ENCODE measurements around the gene PIK3R5. TPM values are rescaled to one million over a fixed set of nuclear protein-coding genes. Genes with fewer than 3 reads are reported as not detected.

PIK3R5 gene
- total RNA-seq, 4 donors from 2014 or later, result 3.6 to 12.0 (median 8.2) TPM

DNA sequence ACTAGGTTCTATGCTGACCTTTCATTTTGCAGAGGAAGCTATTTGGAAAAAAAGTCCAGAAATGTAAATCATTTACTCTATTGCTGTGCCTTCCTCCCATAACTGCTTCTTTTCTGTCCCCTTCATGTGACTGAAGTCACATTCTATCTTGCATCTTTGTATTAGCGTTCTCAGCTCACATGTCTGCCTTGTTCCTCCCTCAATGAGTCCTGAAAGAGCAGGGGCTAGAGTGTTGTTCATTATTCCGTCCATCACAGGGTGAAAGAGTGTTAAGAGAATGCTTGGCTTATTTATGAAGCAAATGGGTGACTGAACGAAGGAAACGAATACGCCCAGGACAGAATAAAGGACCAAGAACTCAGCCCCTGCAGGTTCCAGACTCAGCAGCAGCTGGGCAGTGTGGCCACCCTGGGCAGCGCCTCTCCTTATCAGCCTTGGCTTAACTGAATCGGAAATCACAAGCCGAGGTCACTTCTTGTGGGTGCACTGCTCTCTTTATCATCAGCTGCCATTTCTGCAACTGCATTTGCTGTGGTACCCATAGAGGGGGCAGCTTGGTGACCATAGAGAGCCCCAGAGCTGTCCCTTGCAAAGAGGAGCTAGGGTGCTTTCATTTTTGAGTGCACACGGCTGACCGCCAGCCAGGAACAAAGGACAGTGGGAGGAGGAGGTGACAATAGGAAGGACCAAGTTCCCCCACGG, 96.2 kb downstream of the PIK3R5 start:
- DNase-seq (ENCODE audit: low spot score in 2 of 2), result peak in 1 of 2 donors; percentile 68
- TF ChIP-seq POLR2A (IDR thresholded peaks at IDR 0.05), result no peak
- TF ChIP-seq CTCF (IDR thresholded peaks at IDR 0.05), result no peak
- 78 to 83% methylated on average over 11 of the region's 11 CpGs for WGBS, 2 donors
- no peak overlapping the region for H3K4me3 ChIP-seq (ENCODE audit: low read depth, poor library complexity, severe bottlenecking)
- intact Hi-C loops (cut with DNase I; ENCODE audit: low total_unique reads), result no loop called here

DNA sequence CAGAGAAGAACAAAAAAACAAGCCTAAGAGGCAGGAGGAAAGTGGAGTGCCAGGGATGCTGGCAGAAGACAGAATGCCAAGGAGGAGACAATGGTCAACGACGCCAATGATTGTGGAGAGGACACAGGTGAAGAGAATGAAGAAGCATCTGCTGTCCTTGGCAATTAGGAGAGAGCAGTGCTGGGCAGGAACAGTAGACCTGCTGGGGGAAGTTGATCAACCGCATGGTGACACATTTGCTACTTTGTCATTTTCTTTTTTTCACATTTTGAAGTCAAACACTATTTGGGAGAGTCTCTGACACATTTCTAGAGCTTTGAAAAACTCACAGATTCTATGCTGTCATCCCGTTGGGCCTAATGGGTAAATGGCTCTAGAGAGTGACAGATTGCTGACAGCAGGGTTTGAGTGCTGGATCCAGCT, 97.0 kb downstream of the PIK3R5 start:
- peak in 1 of 2 donors; percentile 23 for DNase-seq (ENCODE audit: low spot score in 2 of 2)
- 71 to 75% methylated on average over 4 of the region's 4 CpGs for WGBS, 2 donors
- intact Hi-C loops (cut with DNase I; ENCODE audit: low total_unique reads), result no loop called here
- no peak for TF ChIP-seq POLR2A (IDR thresholded peaks at IDR 0.05)
- no peak for TF ChIP-seq CTCF (IDR thresholded peaks at IDR 0.05)
- H3K4me3 ChIP-seq (ENCODE audit: low read depth, poor library complexity, severe bottlenecking), result no peak overlapping the region

GRCh38 chr17:8868092-8868491, 97.4 kb downstream of the PIK3R5 start:
- no peak for DNase-seq (ENCODE audit: low spot score in 2 of 2)
- no peak overlapping the region for H3K4me3 ChIP-seq (ENCODE audit: low read depth, poor library complexity, severe bottlenecking)
- WGBS, 2 donors, result 91 to 100% methylated on average over 1 of the region's 1 CpG
- intact Hi-C loops (cut with DNase I; ENCODE audit: low total_unique reads), result no loop called here
- no peak for TF ChIP-seq CTCF (IDR thresholded peaks at IDR 0.05)
- no peak for TF ChIP-seq POLR2A (IDR thresholded peaks at IDR 0.05)

- intact Hi-C loops (cut with DNase I; ENCODE audit: low total_unique reads), result no loop called here
- no peak within 1 kb of the TSS for H3K4me3 ChIP-seq (ENCODE audit: low read depth, poor library complexity, severe bottlenecking)
- peak in 1 of 2 donors; percentile 59 for DNase-seq (ENCODE audit: low spot score in 2 of 2)
- TF ChIP-seq CTCF (IDR thresholded peaks at IDR 0.05) (no peak), POLR2A (IDR thresholded peaks at IDR 0.05) (no peak)
- 54 to 56% methylated on average over 12 of the region's 12 CpGs for WGBS, 2 donors
Observed at GRCh38 chr17:8867361-8867981, 98.0 kb downstream of the PIK3R5 start, which contains the start of gene PIK3R6. PIK3R6 (minus strand) TSS chr17:8867674; CDS start chr17:8849794, 17,880 bp downstream.

- intact Hi-C loops (cut with DNase I; ENCODE audit: low total_unique reads), result no loop called here
- DNase-seq (ENCODE audit: low spot score in 2 of 2), result no peak
- H3K4me3 ChIP-seq (ENCODE audit: low read depth, poor library complexity, severe bottlenecking), result no peak overlapping the region
- 81 to 87% methylated on average over 7 of the region's 7 CpGs for WGBS, 2 donors
- TF ChIP-seq CTCF (IDR thresholded peaks at IDR 0.05) (no peak), POLR2A (IDR thresholded peaks at IDR 0.05) (no peak)
Observed at GRCh38 chr17:8865811-8866210, 99.7 kb downstream of the PIK3R5 start.

Data from lower leg skin (tissue), 4 donors.